ENCODE results near the gene NCAPG. TPM values are rescaled to one million over a fixed set of nuclear protein-coding genes. Genes with fewer than 3 reads are reported as not detected.

Gene NCAPG
- total and polyA plus RNA-seq, 10 of the 15 experiments (the other 5 are each of a cell fraction or from before 2014, with no cell fraction given) = 17.3 to 93.9 (median 53.7) TPM

- TF ChIP-seq SUPT20H (IDR thresholded peaks at IDR 0.05; ENCODE audit: borderline replicate concordance, control insufficient read depth, low read depth, low read length) (no peak), NKRF (conservative IDR thresholded peaks at IDR 0.05) (peak; percentile 99), E4F1 (IDR thresholded peaks at IDR 0.05; ENCODE audit: borderline replicate concordance, partially characterized antibody) (no peak), SREBF1 (IDR thresholded peaks at IDR 0.05; ENCODE audit: low read length) (no peak), EED (IDR thresholded peaks at IDR 0.05; ENCODE audit: low read depth) (0 out of 2 replicates have a peak, but pooled peaks have one; percentile 11), SKIL (IDR thresholded peaks at IDR 0.05; ENCODE audit: low read depth, poor library complexity, severe bottlenecking) (no peak), EGR1 (IDR thresholded peaks at IDR 0.05; ENCODE audit: borderline replicate concordance in 1 of 2, low read depth in 2 of 2, low read length in 2 of 2) (peak in 1 of 2 experiments; percentile 17; a peak in 1 of 3 replicates), MLLT1 (IDR thresholded peaks at IDR 0.05) (peak; percentile 80; the same call in 1 of the 2 replicates), MAX (IDR thresholded peaks at IDR 0.05; ENCODE audit: low read depth, low read length) (peak; percentile 49; the same call in 1 of the 2 replicates), E2F4 (IDR thresholded peaks at IDR 0.05; ENCODE audit: low read depth, low read length) (peak; percentile 98), REST (IDR thresholded peaks at IDR 0.05; ENCODE audit: low read depth, low read length) (no peak), CHD2 (IDR thresholded peaks at IDR 0.05; ENCODE audit: borderline replicate concordance, low read depth, low read length) (peak; percentile 100), HDAC2 (IDR thresholded peaks at IDR 0.05) (no peak; the same call in 1 of the 2 replicates)
These were observed at the start of gene NCAPG, which contains the start of gene DCAF16 (continued) for GRCh38 chr4:17810260-17811077.

All from GM12878 (cell line).